ENCODE results near the gene PACS1.

GRCh38 chr11:66189031-66189745, 119.1 kb downstream of the PACS1 start:
- no peak for TF ChIP-seq L3MBTL2 (conservative IDR thresholded peaks at IDR 0.05)
- TF ChIP-seq PKNOX1 (IDR thresholded peaks at IDR 0.05) = no peak
- TF ChIP-seq FOXM1 (IDR thresholded peaks at IDR 0.05; ENCODE audit: borderline replicate concordance) = no peak
- TF ChIP-seq ARNT (IDR thresholded peaks at IDR 0.05) = no peak
- TF ChIP-seq FOXK2 (IDR thresholded peaks at IDR 0.05) = no peak
- no peak for TF ChIP-seq ZNF384 (IDR thresholded peaks at IDR 0.05)
- no peak for TF ChIP-seq BHLHE40 (IDR thresholded peaks at IDR 0.05; ENCODE audit: borderline replicate concordance)
- TF ChIP-seq SUZ12 (IDR thresholded peaks at IDR 0.05) = no peak

Measured in HEK293T (cell line).